Choroid plexus epithelial cell (primary cell): ENCODE results near the gene ZNF407.
"Not testable (repeated sequence)": the region's sequence is repeated elsewhere in the genome, so short reads cannot be mapped to it uniquely, and the experiment has no call there.

ENCODE experiments used
- DNase-seq: peaks from one replicate; pipeline ENCODE4 v3.0.0-alpha.2; 2010; ENCODE audit warnings: low read depth
- H3K4me3 ChIP-seq: 2 replicates; pipeline ENCODE4 v1.5.1; 2011; ENCODE audit warnings: low read depth, mild to moderate bottlenecking, control low read depth, low read length, moderate library complexity
- TF ChIP-seq, protein P1 (sequence below): conservative IDR thresholded peaks from 2 replicates; pipeline ENCODE4 v1.5.1; 2011; ENCODE audit warnings: low read depth, mild to moderate bottlenecking, control low read depth, inconsistent platforms, low read length, moderate library complexity

Gene ZNF407

DNA sequence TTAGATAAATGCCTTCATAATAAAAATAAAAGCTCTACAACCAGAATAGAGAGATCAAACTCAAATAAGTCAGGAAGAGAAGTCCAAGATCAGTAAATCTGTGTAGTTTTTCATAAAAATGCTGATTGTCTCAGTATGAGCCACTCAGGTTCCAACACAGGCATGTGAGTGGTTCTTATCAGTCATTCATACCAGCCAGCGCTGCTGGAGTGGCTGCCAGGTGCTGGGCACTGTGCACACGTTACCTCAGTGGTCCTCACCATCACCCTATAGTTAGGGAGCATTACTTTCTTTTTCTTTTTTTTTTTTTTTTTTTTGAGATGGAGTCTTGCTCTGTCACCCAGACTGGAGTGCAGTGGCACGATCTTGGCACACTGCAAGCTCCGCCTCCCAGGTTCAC is 39.6 kb upstream of the ZNF407 start:
- no peak for DNase-seq
- no peak overlapping the region for H3K4me3 ChIP-seq
- TF ChIP-seq, protein P1, sequence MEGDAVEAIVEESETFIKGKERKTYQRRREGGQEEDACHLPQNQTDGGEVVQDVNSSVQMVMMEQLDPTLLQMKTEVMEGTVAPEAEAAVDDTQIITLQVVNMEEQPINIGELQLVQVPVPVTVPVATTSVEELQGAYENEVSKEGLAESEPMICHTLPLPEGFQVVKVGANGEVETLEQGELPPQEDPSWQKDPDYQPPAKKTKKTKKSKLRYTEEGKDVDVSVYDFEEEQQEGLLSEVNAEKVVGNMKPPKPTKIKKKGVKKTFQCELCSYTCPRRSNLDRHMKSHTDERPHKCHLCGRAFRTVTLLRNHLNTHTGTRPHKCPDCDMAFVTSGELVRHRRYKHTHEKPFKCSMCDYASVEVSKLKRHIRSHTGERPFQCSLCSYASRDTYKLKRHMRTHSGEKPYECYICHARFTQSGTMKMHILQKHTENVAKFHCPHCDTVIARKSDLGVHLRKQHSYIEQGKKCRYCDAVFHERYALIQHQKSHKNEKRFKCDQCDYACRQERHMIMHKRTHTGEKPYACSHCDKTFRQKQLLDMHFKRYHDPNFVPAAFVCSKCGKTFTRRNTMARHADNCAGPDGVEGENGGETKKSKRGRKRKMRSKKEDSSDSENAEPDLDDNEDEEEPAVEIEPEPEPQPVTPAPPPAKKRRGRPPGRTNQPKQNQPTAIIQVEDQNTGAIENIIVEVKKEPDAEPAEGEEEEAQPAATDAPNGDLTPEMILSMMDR = no peak

DNA sequence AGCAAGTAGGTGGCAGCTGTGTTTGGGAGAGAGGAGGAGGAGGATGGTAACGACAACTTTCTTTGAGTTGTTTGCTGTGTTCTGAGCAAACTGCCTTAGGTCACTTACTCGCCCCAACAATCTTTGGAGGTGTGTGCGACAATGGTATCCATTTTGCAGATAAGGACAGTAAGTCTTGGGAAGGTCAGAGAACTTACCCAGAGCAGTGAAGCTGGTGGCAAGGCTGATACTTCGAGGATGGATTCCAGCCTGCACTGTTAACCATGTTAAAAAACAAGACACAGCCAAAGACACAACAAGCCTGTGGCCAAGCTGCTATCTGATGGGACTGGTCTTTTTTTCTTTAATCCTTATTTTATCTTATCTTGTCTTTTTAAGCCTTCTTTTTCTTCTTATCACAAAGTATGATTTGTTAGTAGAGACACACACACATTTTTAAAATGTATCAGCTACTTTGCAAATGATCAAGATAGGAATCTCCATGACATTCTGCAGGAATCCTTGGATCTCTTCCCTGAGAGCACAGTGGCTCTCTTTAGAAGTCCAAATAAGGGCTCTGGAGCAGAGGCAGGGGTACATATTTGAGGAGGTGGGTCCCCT is 35.4 kb upstream of the ZNF407 start:
- no peak overlapping the region for H3K4me3 ChIP-seq
- TF ChIP-seq, protein P1 = no peak
- DNase-seq = no peak

DNA sequence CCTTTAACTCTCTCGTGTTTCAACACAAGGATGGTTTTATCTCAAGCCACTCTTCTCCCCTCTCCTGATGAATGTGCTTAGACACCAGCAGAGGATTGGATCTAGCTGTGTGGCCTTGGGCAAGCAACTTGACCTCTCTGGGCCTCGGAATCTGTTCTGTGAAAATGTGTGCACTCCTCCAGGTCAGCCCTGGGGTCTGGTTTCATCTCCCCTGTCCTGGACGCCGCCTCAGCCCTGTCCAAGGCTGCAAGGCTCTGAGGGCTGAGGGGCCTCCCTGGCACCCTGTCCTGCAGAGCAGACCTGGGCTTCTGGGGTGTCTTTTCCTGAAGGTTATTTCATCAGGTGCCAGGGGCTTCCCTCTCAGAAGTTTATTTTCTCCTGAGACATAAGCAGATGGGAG is 34.9 kb upstream of the ZNF407 start:
- H3K4me3 ChIP-seq = no peak overlapping the region
- DNase-seq = no peak
- TF ChIP-seq, protein P1 = no peak

DNA sequence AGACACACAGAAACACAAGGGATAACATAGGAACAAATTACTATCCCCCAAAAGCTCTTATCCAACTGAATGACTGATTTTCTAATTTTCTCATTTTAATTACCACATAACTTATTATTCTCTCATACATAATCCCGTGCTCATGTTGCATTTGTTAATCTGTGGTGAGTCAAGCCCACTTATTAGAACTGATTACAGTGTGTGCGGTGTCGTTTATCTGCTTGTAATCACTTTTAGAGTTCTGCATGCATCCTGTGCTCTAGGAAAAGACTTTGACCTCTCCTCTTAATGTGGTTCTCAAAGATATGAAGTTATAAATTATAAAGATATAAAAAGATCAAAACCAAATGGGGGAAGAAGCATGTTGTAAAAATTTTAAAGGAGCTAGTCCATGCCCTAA is 33.7 kb upstream of the ZNF407 start:
- no peak overlapping the region for H3K4me3 ChIP-seq
- no peak for DNase-seq
- TF ChIP-seq, protein P1 = no peak

GRCh38 chr18:74565164-74565563 is 32.5 kb upstream of the ZNF407 start:
- H3K4me3 ChIP-seq, DNase-seq: not testable (repeated sequence)

- H3K4me3 ChIP-seq = not testable (repeated sequence)
Measured at GRCh38 chr18:74565993-74566392, 31.7 kb upstream of the ZNF407 start.

DNA sequence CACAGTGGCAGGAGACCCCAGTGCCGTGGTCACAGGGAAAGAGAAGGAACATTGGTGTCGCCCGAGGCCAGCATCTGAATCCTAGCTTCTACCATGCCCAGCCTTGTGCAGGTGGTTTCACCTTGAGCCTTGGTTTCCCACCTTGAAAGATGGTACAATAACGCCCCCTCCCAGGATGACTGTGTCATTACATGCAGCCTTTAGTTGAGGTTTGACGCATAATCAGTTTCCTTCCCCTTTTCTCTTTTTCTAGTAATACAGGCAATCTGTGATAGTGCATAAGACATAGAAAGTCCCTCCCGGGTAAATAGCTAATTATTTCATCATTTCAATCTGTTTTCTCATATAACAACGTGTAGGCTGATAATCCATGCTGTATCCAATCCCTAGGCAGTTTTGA is 29.8 kb upstream of the ZNF407 start:
- no peak for DNase-seq
- TF ChIP-seq, protein P1 = no peak

More at GRCh38 chr18:74565993-74566392, 31.7 kb upstream of the ZNF407 start:
- DNase-seq = not testable (repeated sequence)

DNA sequence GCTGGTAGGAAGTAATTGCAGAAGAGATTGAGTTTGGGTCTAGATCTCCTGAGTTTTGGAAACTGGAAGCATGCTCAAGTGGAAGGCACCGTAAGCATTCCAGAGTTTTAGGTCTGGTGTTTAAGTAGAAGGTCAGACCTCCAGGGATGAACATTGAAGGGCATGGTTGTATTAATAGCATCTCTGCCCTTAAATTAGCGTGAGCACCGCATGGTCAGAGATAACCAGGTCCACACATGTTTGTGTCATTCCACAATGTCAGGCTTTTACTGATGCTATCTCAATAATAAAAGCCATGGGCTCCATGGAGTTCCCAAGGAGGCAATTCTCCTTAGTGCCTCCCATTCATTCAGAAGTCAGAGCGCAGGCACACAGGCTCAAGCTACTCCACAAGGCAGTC is 28.3 kb upstream of the ZNF407 start:
- TF ChIP-seq, protein P1 = no peak
- H3K4me3 ChIP-seq = no peak overlapping the region
- no peak for DNase-seq

More for the DNA sequence above, 29.8 kb upstream of the ZNF407 start:
- H3K4me3 ChIP-seq = no peak overlapping the region
